VCaP (cell line): Measurements from ENCODE around the gene CNPPD1.
A peak's percentile ranks its signal among the peaks of the same experiment; 100 is the strongest.

Experiments
- H3K27ac ChIP-seq: fragments of 450-650 bp; 2 replicates; pipeline ENCODE4 v1.5.1; 2017
- CTCF ChIP-seq: fragments of 450-650 bp; conservative IDR thresholded peaks from 2 replicates; pipeline ENCODE4 v1.5.1; 2017; ENCODE audit warnings: mild to moderate bottlenecking, moderate library complexity

CNPPD1 gene

GRCh38 chr2:219125225-219125885 is 51.4 kb downstream of the CNPPD1 start:
- TF ChIP-seq CTCF = no peak
- H3K27ac ChIP-seq = peak overlapping the region; percentile 97

GRCh38 chr2:219124381-219125110 is 52.2 kb downstream of the CNPPD1 start:
- H3K27ac ChIP-seq = peak overlapping the region; percentile 97

GRCh38 chr2:219123356-219124135 is 53.2 kb downstream of the CNPPD1 start:
- TF ChIP-seq CTCF = no peak
- H3K27ac ChIP-seq = peak overlapping the region; percentile 97

More at GRCh38 chr2:219124381-219125110, 52.2 kb downstream of the CNPPD1 start:
- no peak for TF ChIP-seq CTCF

GRCh38 chr2:219122202-219122980 is 54.3 kb downstream of the CNPPD1 start:
- no peak for TF ChIP-seq CTCF
- H3K27ac ChIP-seq = peak overlapping the region; percentile 97
